KMS-11 (cell line): ENCODE measurements around the gene LMF2.

ENCODE experiments used
- H2AFZ ChIP-seq: fragments of 200-600 bp; sonication (generic); 2 replicates; pipeline ENCODE4 v1.6.1; 2016; ENCODE audit warnings: antibody characterized with exemption, mixed run types, low read depth
- H3K27ac ChIP-seq: fragments of 200-600 bp; sonication (generic); 2 replicates; pipeline ENCODE4 v1.6.1; 2016; ENCODE audit warnings: mild to moderate bottlenecking, mixed run types
- H3K27me3 ChIP-seq: fragments of 200-600 bp; sonication (generic); 2 replicates; pipeline ENCODE4 v1.6.1; 2017; ENCODE audit warnings: mild to moderate bottlenecking, low read depth, mixed run types, moderate library complexity; ENCODE audit not compliant: insufficient read depth
- H3K36me3 ChIP-seq: fragments of 200-600 bp; sonication (generic); 2 replicates; pipeline ENCODE4 v1.6.1; 2017; ENCODE audit warnings: mild to moderate bottlenecking, mixed run types; ENCODE audit not compliant: insufficient read depth
- H3K4me1 ChIP-seq: fragments of 200-600 bp; sonication (generic); 2 replicates; pipeline ENCODE4 v1.6.1; 2016; ENCODE audit warnings: mild to moderate bottlenecking, low read depth, mixed run types; ENCODE audit not compliant: poor library complexity, severe bottlenecking
- H3K4me2 ChIP-seq: fragments of 200-600 bp; sonication (generic); 2 replicates; pipeline ENCODE4 v1.7.0; 2016; ENCODE audit warnings: mild to moderate bottlenecking, mixed run types
- H3K4me3 ChIP-seq: fragments of 200-600 bp; sonication (generic); IDR thresholded peaks from 2 replicates; pipeline ENCODE4 v1.6.1; 2017; ENCODE audit warnings: low read depth, low read length, mixed read lengths; ENCODE audit not compliant: insufficient read depth
- H3K79me2 ChIP-seq: fragments of 200-600 bp; sonication (generic); 2 replicates; pipeline ENCODE4 v1.6.1; 2016; ENCODE audit warnings: low read depth, mixed run types; ENCODE audit not compliant: insufficient read depth
- H3K9ac ChIP-seq: fragments of 200-600 bp; sonication (generic); 2 replicates; pipeline ENCODE4 v1.6.1; 2016; ENCODE audit warnings: mild to moderate bottlenecking, mixed run types
- H4K20me1 ChIP-seq: fragments of 200-600 bp; sonication (generic); 2 replicates; pipeline ENCODE4 v1.6.1; 2016; ENCODE audit warnings: mild to moderate bottlenecking, mixed run types; ENCODE audit not compliant: insufficient read depth
- CTCF ChIP-seq: fragments of 200-600 bp; sonication (generic); conservative IDR thresholded peaks from 2 replicates; pipeline ENCODE4 v1.6.1; 2017; ENCODE audit warnings: low read depth, mild to moderate bottlenecking, antibody characterized with exemption, low read length, moderate library complexity, mixed read lengths

The LMF2 gene

GRCh38 chr22:50508897-50509296 lies 1.4 kb upstream of the LMF2 start:
- Histone ChIP-seq H3K79me2 (peaks cover 58% of the 10 kb centered on the region), H3K27me3 (no peaks in the 10 kb centered on the region), H2AFZ (no peak overlapping the region), H3K9ac (peak overlapping the region; percentile 76; the same call in 1 of the 2 replicates), H4K20me1 (no peaks in the 10 kb centered on the region), H3K36me3 (no peaks in the 10 kb centered on the region), H3K4me2 (peak overlapping the region; percentile 75), H3K27ac (peak overlapping the region; percentile 63), H3K4me3 (no peak overlapping the region), H3K4me1 (peaks cover 13% of the 10 kb centered on the region)
- no peak for TF ChIP-seq CTCF

- TF ChIP-seq CTCF = no peak
- Histone ChIP-seq H2AFZ (peak within 1 kb of the TSS; percentile 54; the same call in 1 of the 2 replicates), H3K36me3 (no peaks in the 10 kb centered on the region), H3K4me1 (peaks cover 13% of the 10 kb centered on the region), H3K4me2 (peak within 1 kb of the TSS; percentile 75), H3K4me3 (no peak within 1 kb of the TSS), H3K27ac (peak within 1 kb of the TSS; percentile 63), H3K27me3 (no peaks in the 10 kb centered on the region), H3K79me2 (peaks cover 52% of the 10 kb centered on the region), H3K9ac (peak within 1 kb of the TSS; percentile 76), H4K20me1 (no peaks in the 10 kb centered on the region)
Measured at GRCh38 chr22:50507991-50508884, 736 bp upstream of the LMF2 start, which contains the start of gene NCAPH2. Gene NCAPH2, plus strand, starts transcription at chr22:50508224. Its CDS starts 114 bp downstream, at chr22:50508338.

- Histone ChIP-seq H3K4me2 (peak overlapping the region; percentile 51), H3K27ac (no peak overlapping the region), H3K9ac (peak overlapping the region; percentile 39; the same call in 1 of the 2 replicates), H3K4me1 (peaks cover 10% of the 10 kb centered on the region), H3K4me3 (no peak overlapping the region), H3K79me2 (peaks cover 37% of the 10 kb centered on the region), H3K36me3 (no peaks in the 10 kb centered on the region), H4K20me1 (no peaks in the 10 kb centered on the region), H3K27me3 (no peaks in the 10 kb centered on the region), H2AFZ (peak overlapping the region; percentile 54; the same call in 1 of the 2 replicates)
- TF ChIP-seq CTCF = no peak
Measured at GRCh38 chr22:50506611-50507420, 686 bp downstream of the LMF2 start.

GRCh38 chr22:50505776-50506610 lies 1.5 kb downstream of the LMF2 start:
- Histone ChIP-seq H3K27ac (no peak overlapping the region), H4K20me1 (no peaks in the 10 kb centered on the region), H3K4me3 (no peak overlapping the region), H2AFZ (no peak overlapping the region), H3K36me3 (no peaks in the 10 kb centered on the region), H3K4me1 (peaks cover 7% of the 10 kb centered on the region), H3K79me2 (peaks cover 33% of the 10 kb centered on the region), H3K9ac (no peak overlapping the region), H3K4me2 (peak overlapping the region; percentile 51; the same call in 1 of the 2 replicates), H3K27me3 (no peaks in the 10 kb centered on the region)
- no peak for TF ChIP-seq CTCF
